PC-3 (cell line): ENCODE data around the gene CD6. TPM values are rescaled to one million over a fixed set of nuclear protein-coding genes. Genes with fewer than 3 reads are reported as not detected.

Experiments used
- ATAC-seq: fragments of 200-7000 bp; cut with Tn5 transposase; 2 replicates; pipeline ENCODE4 v1.9.1; 2020; ENCODE audit warnings: mild to moderate bottlenecking, moderate library complexity
- BruUV-seq: library from RNA; stranded (reverse); fragments of 400-500 nt; replicated peaks from 2 replicates; lab custom pipeline; 2021; lab: Mats Ljungman, UMichigan
- CTCF ChIA-PET: fragments of 300-600 bp; sonication (Branson Sonifier 250); formaldehyde crosslinking; loops from one replicate; lab custom pipeline; 2022; ENCODE audit warnings: antibody characterized with exemption; lab: Charles Lee
- POLR2A ChIA-PET: fragments of 300-600 bp; sonication (Branson Sonifier 250); formaldehyde crosslinking; loops from one replicate; lab custom pipeline; 2022; ENCODE audit warnings: antibody characterized with exemption; ENCODE audit not compliant: unreplicated experiment; lab: Charles Lee
- DNase-seq: peaks from one replicate; pipeline ENCODE4 v3.0.0-alpha.2; 2015
- H2AFZ ChIP-seq: fragments of 300-600 bp; sonication (generic); 2 replicates; pipeline ENCODE4 v1.6.0; 2016; ENCODE audit warnings: antibody characterized with exemption, low read length
- H3F3A ChIP-seq: fragments of 300-600 bp; sonication (generic); one replicate; pipeline ENCODE4 v1.6.0; 2017; ENCODE audit warnings: antibody characterized with exemption, low read length, control low read depth, mild to moderate bottlenecking; ENCODE audit not compliant: unreplicated experiment
- H3K27ac ChIP-seq: fragments of 300-600 bp; sonication (generic); 2 replicates; pipeline ENCODE4 v1.5.1; 2016; ENCODE audit warnings: mild to moderate bottlenecking, low read length
- H3K27me3 ChIP-seq: fragments of 300-600 bp; sonication (generic); 2 replicates; pipeline ENCODE4 v1.6.1; 2016; ENCODE audit warnings: low read length, mixed read lengths
- H3K36me3 ChIP-seq: fragments of 300-600 bp; sonication (generic); 2 replicates; pipeline ENCODE4 v1.6.1; 2016; ENCODE audit warnings: low read depth, mixed run types, low read length, mixed read lengths
- H3K4me1 ChIP-seq: fragments of 300-600 bp; sonication (generic); 2 replicates; pipeline ENCODE4 v1.5.1; 2016; ENCODE audit warnings: low read length; ENCODE audit not compliant: insufficient read depth
- H3K4me2 ChIP-seq: fragments of 300-600 bp; sonication (generic); 2 replicates; pipeline ENCODE4 v1.6.0; 2016; ENCODE audit warnings: low read length
- H3K4me3 ChIP-seq: fragments of 300-600 bp; sonication (generic); 2 replicates; pipeline ENCODE4 v1.5.1; 2016; ENCODE audit warnings: mild to moderate bottlenecking, low read length, mixed read lengths
- H3K79me2 ChIP-seq: fragments of 300-600 bp; sonication (generic); 2 replicates; pipeline ENCODE4 v1.6.1; 2017; ENCODE audit warnings: low read length, mixed read lengths
- H3K9ac ChIP-seq: fragments of 300-600 bp; sonication (generic); 2 replicates; pipeline ENCODE4 v1.6.0; 2016; ENCODE audit warnings: mild to moderate bottlenecking, low read length
- H3K9me2 ChIP-seq: fragments of 300-600 bp; sonication (generic); replicated peaks from 2 replicates; pipeline ENCODE4 v1.6.1; 2016; ENCODE audit warnings: mixed run types, low read length, mixed read lengths
- H3K9me3 ChIP-seq: fragments of 300-600 bp; sonication (generic); 2 replicates; pipeline ENCODE4 v1.6.1; 2016; ENCODE audit warnings: low read length, mixed read lengths
- H4K20me1 ChIP-seq: fragments of 300-600 bp; sonication (generic); 2 replicates; pipeline ENCODE4 v1.6.1; 2016; ENCODE audit warnings: low read length, mixed read lengths
- CTCF ChIP-seq: fragments of 300-600 bp; sonication (generic); conservative IDR thresholded peaks from 2 replicates; pipeline ENCODE4 v1.5.1; 2017; ENCODE audit warnings: antibody characterized with exemption, low read depth, mild to moderate bottlenecking, low read length
- EZH2 ChIP-seq: fragments of 300-600 bp; sonication (generic); IDR thresholded peaks from one replicate; pipeline ENCODE4 v1.6.1; 2017; ENCODE audit warnings: antibody characterized with exemption, mild to moderate bottlenecking, low read length; ENCODE audit not compliant: unreplicated experiment
- EZH2phosphoT487 ChIP-seq: fragments of 300-600 bp; sonication (generic); IDR thresholded peaks from 2 replicates; pipeline ENCODE4 v1.6.1; 2018; ENCODE audit warnings: mild to moderate bottlenecking, antibody characterized with exemption, low read length, borderline replicate concordance
- intact Hi-C: fragments of 100-400 bp; cut with micrococcal nuclease; formaldehyde crosslinking; loops from 2 replicates; pipeline ENCODE4 v1.9.0; 2023
- total RNA-seq: library from RNA; depleted of rRNA; stranded (reverse); fragments of >200 nt; gene quantifications from 2 replicates; pipeline ENCODE4 v1.2.3, GENCODE V29; 2014

The CD6 gene
- total RNA-seq, 1 experiment from 2014 or later: not detected

GRCh38 chr11:61049063-61049377 is 77.5 kb downstream of the CD6 start:
- intact Hi-C loops: no loop called here
- TF ChIP-seq EZH2: no peak
- no peak for TF ChIP-seq CTCF
- TF ChIP-seq EZH2phosphoT487: no peak
- no peak overlapping the region for H3K4me3 ChIP-seq
- no peak overlapping the region for H3K4me2 ChIP-seq
- no peaks in the 10 kb centered on the region for H3K36me3 ChIP-seq
- no peaks in the 10 kb centered on the region for H3K9me3 ChIP-seq
- POLR2A ChIA-PET: no interaction called here
- no peaks in the 10 kb centered on the region for H3K79me2 ChIP-seq
- CTCF ChIA-PET: no interaction called here
- no peak for DNase-seq
- no peaks in the 10 kb centered on the region for H3K9me2 ChIP-seq
- H3K9ac ChIP-seq: no peak overlapping the region
- H3K27ac ChIP-seq: no peak overlapping the region
- peaks cover 8% of the 10 kb centered on the region for H3K4me1 ChIP-seq
- H3F3A ChIP-seq: no peaks in the 10 kb centered on the region
- no TSS peak for BruUV-seq
- H2AFZ ChIP-seq: no peak overlapping the region
- H4K20me1 ChIP-seq: no peaks in the 10 kb centered on the region
- peaks cover 20% of the 10 kb centered on the region; the same call in 1 of the 2 replicates for H3K27me3 ChIP-seq
- no peak for ATAC-seq

GRCh38 chr11:61049859-61050258 is 78.4 kb downstream of the CD6 start:
- H2AFZ ChIP-seq: no peak overlapping the region
- ATAC-seq (no peak), DNase-seq (no peak)
- H3K27ac ChIP-seq: no peak overlapping the region
- no peak overlapping the region for H3K4me3 ChIP-seq
- H3K4me2 ChIP-seq: no peak overlapping the region
- no peak overlapping the region for H3K9ac ChIP-seq
- no peaks in the 10 kb centered on the region for H4K20me1 ChIP-seq
- POLR2A ChIA-PET: no interaction called here
- H3K79me2 ChIP-seq: no peaks in the 10 kb centered on the region
- peaks cover 20% of the 10 kb centered on the region; the same call in 1 of the 2 replicates for H3K27me3 ChIP-seq
- no TSS peak for BruUV-seq
- no peaks in the 10 kb centered on the region for H3F3A ChIP-seq
- CTCF ChIA-PET: no interaction called here
- intact Hi-C loops: no loop called here
- no peaks in the 10 kb centered on the region for H3K36me3 ChIP-seq
- H3K9me3 ChIP-seq: no peaks in the 10 kb centered on the region
- H3K4me1 ChIP-seq: peaks cover 8% of the 10 kb centered on the region
- no peaks in the 10 kb centered on the region for H3K9me2 ChIP-seq
- TF ChIP-seq CTCF (no peak), EZH2phosphoT487 (no peak), EZH2 (no peak)

- Histone ChIP-seq H3K9ac (no peak overlapping the region), H3K4me2 (no peak overlapping the region), H3K9me3 (no peaks in the 10 kb centered on the region), H3K4me1 (no peaks in the 10 kb centered on the region), H2AFZ (no peak overlapping the region), H4K20me1 (no peaks in the 10 kb centered on the region), H3K9me2 (no peaks in the 10 kb centered on the region), H3K27ac (no peak overlapping the region), H3K27me3 (peaks cover 20% of the 10 kb centered on the region; the same call in 1 of the 2 replicates), H3K36me3 (no peaks in the 10 kb centered on the region), H3F3A (no peaks in the 10 kb centered on the region), H3K79me2 (no peaks in the 10 kb centered on the region), H3K4me3 (no peak overlapping the region)
- intact Hi-C loops: no loop called here
- no TSS peak for BruUV-seq
- ChIA-PET CTCF (no interaction called here), POLR2A (no interaction called here)
- no peak for TF ChIP-seq EZH2phosphoT487
- TF ChIP-seq CTCF: no peak
- no peak for TF ChIP-seq EZH2
- no peak for DNase-seq
- ATAC-seq: no peak
Observed at GRCh38 chr11:61052182-61052972, 80.9 kb downstream of the CD6 start.
